WTC11 (cell line): ENCODE results near the gene TTN. TPM values are rescaled to one million over a fixed set of nuclear protein-coding genes. Genes with fewer than 3 reads are reported as not detected.

Experiments
- ATAC-seq: fragments of 200-7000 bp; cut with Tn5 transposase; 2 replicates; pipeline ENCODE4 v1.10.0; 2021; ENCODE audit warnings: mild to moderate bottlenecking, moderate library complexity
- CTCF ChIA-PET: fragments of 300-600 bp; sonication (Branson Sonifier 250); formaldehyde crosslinking; loops from one replicate; lab custom pipeline; 2021; ENCODE audit warnings: antibody characterized with exemption; lab: Charles Lee
- POLR2A ChIA-PET: fragments of 350-600 bp; sonication (Branson Sonifier 250); formaldehyde crosslinking; loops from one replicate; lab custom pipeline; 2021; ENCODE audit warnings: antibody characterized with exemption; lab: Charles Lee
- DNase-seq: peaks from one replicate; pipeline ENCODE4 v3.0.0; 2021; ENCODE audit warnings: low spot score
- H3K27ac Mint-ChIP-seq: 2 replicates; pipeline ENCODE4 v1.8.0; 2021; ENCODE audit warnings: mixed read lengths
- H3K27me3 Mint-ChIP-seq: 2 replicates; pipeline ENCODE4 v1.8.0; 2021; ENCODE audit warnings: low read depth, mild to moderate bottlenecking, moderate library complexity, mixed read lengths
- H3K36me3 Mint-ChIP-seq: 2 replicates; pipeline ENCODE4 v1.8.0; 2021; ENCODE audit warnings: mixed read lengths
- H3K4me1 Mint-ChIP-seq: 2 replicates; pipeline ENCODE4 v1.8.0; 2022; ENCODE audit warnings: mixed read lengths
- H3K4me3 Mint-ChIP-seq: 2 replicates; pipeline ENCODE4 v1.8.0; 2021; ENCODE audit warnings: mild to moderate bottlenecking, moderate library complexity, mixed read lengths
- H3K9me3 Mint-ChIP-seq: 2 replicates; pipeline ENCODE4 v1.8.0; 2021; ENCODE audit warnings: mixed read lengths
- CREB1 ChIP-seq: sonication (generic); formaldehyde crosslinking; IDR thresholded peaks from 2 replicates; pipeline ENCODE4 v1.8.0; 2023; ENCODE audit warnings: mild to moderate bottlenecking, missing genetic modification reagents
- ELF4 ChIP-seq: sonication (generic); formaldehyde crosslinking; IDR thresholded peaks from 2 replicates; pipeline ENCODE4 v1.8.1; 2022; ENCODE audit warnings: low read depth, mild to moderate bottlenecking, moderate library complexity, missing genetic modification reagents
- EMX1 ChIP-seq: fragments of 250-450 bp; sonication (Bioruptor Pico); IDR thresholded peaks from 2 replicates; pipeline ENCODE4 v1.8.0; 2021; ENCODE audit warnings: mild to moderate bottlenecking
- ETV6 ChIP-seq: sonication (generic); formaldehyde crosslinking; IDR thresholded peaks from 2 replicates; pipeline ENCODE4 v1.8.1; 2022; ENCODE audit warnings: mild to moderate bottlenecking, missing genetic modification reagents
- FOXJ3 ChIP-seq: sonication (generic); formaldehyde crosslinking; IDR thresholded peaks from 2 replicates; pipeline ENCODE4 v1.9.0; 2021; ENCODE audit warnings: missing genetic modification reagents, mild to moderate bottlenecking, borderline replicate concordance
- GABPB1 ChIP-seq: sonication (generic); formaldehyde crosslinking; IDR thresholded peaks from 2 replicates; pipeline ENCODE4 v1.8.1; 2023; ENCODE audit warnings: mild to moderate bottlenecking, missing genetic modification reagents
- GRHL2 ChIP-seq: fragments of 250-450 bp; sonication (Bioruptor Pico); IDR thresholded peaks from 2 replicates; pipeline ENCODE4 v1.8.0; 2022; ENCODE audit warnings: mild to moderate bottlenecking, moderate library complexity; ENCODE audit not compliant: insufficient replicate concordance, severe bottlenecking
- GTF2I ChIP-seq: fragments of 250-450 bp; sonication (Bioruptor Pico); conservative IDR thresholded peaks from 2 replicates; pipeline ENCODE4 v1.4.0; 2021; ENCODE audit warnings: mild to moderate bottlenecking
- JAZF1 ChIP-seq: fragments of 250-450 bp; sonication (Bioruptor Pico); IDR thresholded peaks from 2 replicates; pipeline ENCODE4 v1.9.0; 2021; ENCODE audit warnings: moderate library complexity, mild to moderate bottlenecking, inconsistent platforms
- NR3C1 ChIP-seq: sonication (generic); formaldehyde crosslinking; conservative IDR thresholded peaks from 2 replicates; pipeline ENCODE4 v1.8.1; 2023; ENCODE audit warnings: low read depth, mild to moderate bottlenecking, missing genetic modification reagents
- OVOL2 ChIP-seq: fragments of 250-450 bp; sonication (Bioruptor Pico); IDR thresholded peaks from 2 replicates; pipeline ENCODE4 v1.9.0; 2021; ENCODE audit warnings: mild to moderate bottlenecking, borderline replicate concordance
- PRRX2 ChIP-seq: fragments of 250-450 bp; sonication (Bioruptor Pico); IDR thresholded peaks from 2 replicates; pipeline ENCODE4 v1.8.0; 2021; ENCODE audit warnings: mild to moderate bottlenecking
- RELA ChIP-seq: sonication (generic); formaldehyde crosslinking; IDR thresholded peaks from 2 replicates; pipeline ENCODE4 v1.8.1; 2022; ENCODE audit warnings: missing genetic modification reagents, mild to moderate bottlenecking, borderline replicate concordance
- ZNF219 ChIP-seq: sonication (generic); formaldehyde crosslinking; IDR thresholded peaks from 2 replicates; pipeline ENCODE4 v1.8.0; 2023; ENCODE audit warnings: missing genetic modification reagents, mild to moderate bottlenecking, borderline replicate concordance
- ZNF317 ChIP-seq: sonication (generic); formaldehyde crosslinking; IDR thresholded peaks from 2 replicates; pipeline ENCODE4 v1.8.1; 2023; ENCODE audit warnings: low read depth, mild to moderate bottlenecking, moderate library complexity, missing genetic modification reagents, borderline replicate concordance
- total RNA-seq: library from RNA; stranded (reverse); gene quantifications from 3 replicates; pipeline ENCODE4 v1.2.3, GENCODE V29; 2021
- TF ChIP-seq, protein P1 (sequence below): fragments of 250-450 bp; sonication (Bioruptor Pico); IDR thresholded peaks from 2 replicates; pipeline ENCODE4 v1.9.0; 2021; ENCODE audit warnings: moderate library complexity, mild to moderate bottlenecking, inconsistent platforms, borderline replicate concordance
- TF ChIP-seq, protein P2 (sequence below): sonication (generic); formaldehyde crosslinking; IDR thresholded peaks from 2 replicates; pipeline ENCODE4 v1.8.0; 2023; ENCODE audit warnings: mild to moderate bottlenecking, missing genetic modification reagents
- TF ChIP-seq, protein P3 (sequence below): sonication (generic); formaldehyde crosslinking; IDR thresholded peaks from 2 replicates; pipeline ENCODE4 v1.8.1; 2022; ENCODE audit warnings: mild to moderate bottlenecking, moderate library complexity, missing genetic modification reagents
- TF ChIP-seq, protein P4 (sequence below): sonication (generic); formaldehyde crosslinking; IDR thresholded peaks from 2 replicates; pipeline ENCODE4 v1.8.1; 2023; ENCODE audit warnings: mild to moderate bottlenecking, missing genetic modification reagents
- TF ChIP-seq, protein P5 (sequence below): sonication (generic); formaldehyde crosslinking; IDR thresholded peaks from 2 replicates; pipeline ENCODE4 v1.8.0; 2022; ENCODE audit warnings: mild to moderate bottlenecking, missing genetic modification reagents

The TTN gene
- total RNA-seq, 1 experiment from 2014 or later, result 4.7 TPM

DNA sequence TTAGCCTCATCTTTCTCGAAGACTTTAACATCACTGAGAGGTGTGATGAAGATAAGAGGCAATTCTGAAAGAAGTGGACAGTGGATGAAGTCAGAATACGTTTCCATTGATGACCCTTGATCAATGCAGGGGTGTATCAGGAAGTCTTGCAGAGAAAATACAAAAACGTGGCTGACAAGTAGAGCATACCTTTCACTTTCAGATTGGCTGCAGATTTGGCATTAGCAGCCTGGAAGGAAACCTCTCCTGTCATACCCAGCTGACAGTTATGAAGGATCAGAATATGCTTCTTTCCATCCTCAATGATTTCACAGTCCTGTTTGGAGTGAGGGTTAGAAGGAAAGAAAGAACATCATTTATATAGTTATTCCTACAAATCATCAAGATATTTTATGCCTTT, 174.5 kb downstream of the TTN start (continued):
- TF ChIP-seq FOXJ3 (CRISPR knock-in tag) (no peak), CREB1 (CRISPR knock-in tag) (no peak), ZNF317 (no peak), ETV6 (no peak)

DNA sequence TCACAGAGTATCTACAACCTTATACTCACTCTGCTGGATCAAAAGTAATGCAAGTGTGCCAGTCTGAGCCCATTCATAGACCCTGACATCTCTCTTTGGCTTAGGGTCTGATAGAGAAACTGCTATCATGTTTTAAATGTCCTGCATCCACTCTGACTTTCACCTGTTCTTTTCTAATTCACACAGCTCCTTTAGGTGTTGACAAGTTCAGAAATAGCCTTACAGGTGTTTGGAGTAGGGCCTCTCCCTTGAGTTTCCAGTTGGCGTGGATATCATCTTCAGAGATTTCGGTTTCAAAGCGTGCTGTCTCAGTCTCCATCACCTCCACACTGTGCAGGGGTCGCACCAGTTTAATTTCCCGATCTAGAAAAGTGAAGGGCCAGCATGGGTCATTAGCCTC, 176.6 kb downstream of the TTN start:
- POLR2A ChIA-PET, result no interaction called here
- H3K9me3 Mint-ChIP-seq, result no peaks in the 10 kb centered on the region
- DNase-seq, result no peak

DNA sequence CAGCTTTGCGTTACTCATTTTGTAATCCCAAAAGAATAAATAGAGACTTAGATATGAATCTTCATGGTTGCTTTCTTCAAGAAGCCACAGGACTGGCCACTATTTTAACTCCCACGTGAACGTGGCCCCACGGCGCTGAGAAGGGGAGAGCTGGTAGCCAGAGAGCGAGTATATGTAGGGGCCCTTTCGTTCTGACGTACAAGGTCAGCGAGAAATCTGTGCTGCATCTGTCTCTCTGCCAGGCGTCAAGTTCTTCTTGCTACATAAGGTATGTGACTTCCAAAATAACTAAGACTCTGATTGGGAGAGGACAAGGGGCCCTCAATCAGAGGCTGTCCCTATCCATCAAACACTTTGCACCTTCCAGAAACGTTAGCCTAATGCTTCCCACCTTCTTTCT, 177.8 kb downstream of the TTN start:
- TF ChIP-seq, protein P1, sequence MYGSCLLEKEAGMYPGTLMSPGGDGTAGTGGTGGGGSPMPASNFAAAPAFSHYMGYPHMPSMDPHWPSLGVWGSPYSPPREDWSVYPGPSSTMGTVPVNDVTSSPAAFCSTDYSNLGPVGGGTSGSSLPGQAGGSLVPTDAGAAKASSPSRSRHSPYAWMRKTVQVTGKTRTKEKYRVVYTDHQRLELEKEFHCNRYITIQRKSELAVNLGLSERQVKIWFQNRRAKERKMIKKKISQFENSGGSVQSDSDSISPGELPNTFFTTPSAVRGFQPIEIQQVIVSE, result no peak
- no peak for TF ChIP-seq EMX1 (CRISPR knock-in tag)
- TF ChIP-seq, all 79 proteins: peak for 0
- Mint-ChIP-seq H3K36me3 (no peaks in the 10 kb centered on the region), H3K27me3 (no peaks in the 10 kb centered on the region), H3K27ac (no peak overlapping the region), H3K4me1 (peaks cover 3% of the 10 kb centered on the region; the same call in 1 of the 2 replicates), H3K4me3 (no peak overlapping the region), H3K9me3 (no peaks in the 10 kb centered on the region)
- ChIA-PET CTCF (interaction anchor here (2.0 kb wide), 1 partner anchor 71 kb away, joined by 7 read pairs; no protein-coding TSS in a partner anchor), POLR2A (no interaction called here)
- no peak for DNase-seq
- no peak for ATAC-seq

More for the DNA sequence above, 176.6 kb downstream of the TTN start:
- Mint-ChIP-seq H3K27ac (no peak overlapping the region), H3K27me3 (no peaks in the 10 kb centered on the region), H3K36me3 (no peaks in the 10 kb centered on the region), H3K4me1 (peaks cover 3% of the 10 kb centered on the region; the same call in 1 of the 2 replicates), H3K4me3 (no peak overlapping the region)
- CTCF ChIA-PET, result interaction anchor here (2.0 kb wide), 1 partner anchor 70 kb away, joined by 7 read pairs; no protein-coding TSS in a partner anchor
- ATAC-seq, result no peak
- TF ChIP-seq PRRX2 (CRISPR knock-in tag) (no peak), ZNF317 (no peak), ELF4 (CRISPR knock-in tag) (no peak), OVOL2 (CRISPR knock-in tag) (no peak), GRHL2 (CRISPR knock-in tag) (no peak), ZNF219 (CRISPR knock-in tag) (no peak), NR3C1 (CRISPR knock-in tag) (no peak), RELA (CRISPR knock-in tag) (no peak), CREB1 (CRISPR knock-in tag) (no peak), JAZF1 (CRISPR knock-in tag) (no peak)
- TF ChIP-seq, protein P2, sequence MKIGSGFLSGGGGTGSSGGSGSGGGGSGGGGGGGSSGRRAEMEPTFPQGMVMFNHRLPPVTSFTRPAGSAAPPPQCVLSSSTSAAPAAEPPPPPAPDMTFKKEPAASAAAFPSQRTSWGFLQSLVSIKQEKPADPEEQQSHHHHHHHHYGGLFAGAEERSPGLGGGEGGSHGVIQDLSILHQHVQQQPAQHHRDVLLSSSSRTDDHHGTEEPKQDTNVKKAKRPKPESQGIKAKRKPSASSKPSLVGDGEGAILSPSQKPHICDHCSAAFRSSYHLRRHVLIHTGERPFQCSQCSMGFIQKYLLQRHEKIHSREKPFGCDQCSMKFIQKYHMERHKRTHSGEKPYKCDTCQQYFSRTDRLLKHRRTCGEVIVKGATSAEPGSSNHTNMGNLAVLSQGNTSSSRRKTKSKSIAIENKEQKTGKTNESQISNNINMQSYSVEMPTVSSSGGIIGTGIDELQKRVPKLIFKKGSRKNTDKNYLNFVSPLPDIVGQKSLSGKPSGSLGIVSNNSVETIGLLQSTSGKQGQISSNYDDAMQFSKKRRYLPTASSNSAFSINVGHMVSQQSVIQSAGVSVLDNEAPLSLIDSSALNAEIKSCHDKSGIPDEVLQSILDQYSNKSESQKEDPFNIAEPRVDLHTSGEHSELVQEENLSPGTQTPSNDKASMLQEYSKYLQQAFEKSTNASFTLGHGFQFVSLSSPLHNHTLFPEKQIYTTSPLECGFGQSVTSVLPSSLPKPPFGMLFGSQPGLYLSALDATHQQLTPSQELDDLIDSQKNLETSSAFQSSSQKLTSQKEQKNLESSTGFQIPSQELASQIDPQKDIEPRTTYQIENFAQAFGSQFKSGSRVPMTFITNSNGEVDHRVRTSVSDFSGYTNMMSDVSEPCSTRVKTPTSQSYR (CRISPR knock-in tag), result no peak

DNA sequence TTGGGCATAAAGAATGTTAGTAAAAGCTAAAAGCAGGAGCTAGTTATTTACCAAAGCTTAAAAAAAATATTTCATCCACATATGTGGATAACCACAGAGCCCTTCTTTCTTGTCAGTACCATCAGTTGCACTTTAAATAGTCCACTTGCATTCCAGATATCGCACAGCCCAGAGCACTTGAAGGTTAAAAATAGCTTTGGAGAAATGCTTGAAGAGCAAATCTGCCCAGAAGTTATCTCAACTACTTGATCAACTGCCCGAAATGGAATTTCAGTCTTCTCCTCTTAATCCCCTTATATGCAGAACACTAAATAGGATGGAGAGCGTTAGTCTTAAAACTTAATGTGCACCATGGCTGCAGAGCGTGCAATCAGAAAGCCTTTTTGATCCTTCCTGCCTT, 178.6 kb downstream of the TTN start:
- no peaks in the 10 kb centered on the region for H3K9me3 Mint-ChIP-seq
- DNase-seq (no peak), ATAC-seq (no peak)
- no peaks in the 10 kb centered on the region for H3K27me3 Mint-ChIP-seq
- H3K4me1 Mint-ChIP-seq, result peaks cover 9% of the 10 kb centered on the region
- no peaks in the 10 kb centered on the region for H3K36me3 Mint-ChIP-seq
- CTCF ChIA-PET, result no interaction called here
- TF ChIP-seq, protein P3, sequence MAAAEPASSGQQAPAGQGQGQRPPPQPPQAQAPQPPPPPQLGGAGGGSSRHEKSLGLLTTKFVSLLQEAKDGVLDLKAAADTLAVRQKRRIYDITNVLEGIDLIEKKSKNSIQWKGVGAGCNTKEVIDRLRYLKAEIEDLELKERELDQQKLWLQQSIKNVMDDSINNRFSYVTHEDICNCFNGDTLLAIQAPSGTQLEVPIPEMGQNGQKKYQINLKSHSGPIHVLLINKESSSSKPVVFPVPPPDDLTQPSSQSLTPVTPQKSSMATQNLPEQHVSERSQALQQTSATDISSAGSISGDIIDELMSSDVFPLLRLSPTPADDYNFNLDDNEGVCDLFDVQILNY (CRISPR knock-in tag), result no peak
- TF ChIP-seq, protein P4, sequence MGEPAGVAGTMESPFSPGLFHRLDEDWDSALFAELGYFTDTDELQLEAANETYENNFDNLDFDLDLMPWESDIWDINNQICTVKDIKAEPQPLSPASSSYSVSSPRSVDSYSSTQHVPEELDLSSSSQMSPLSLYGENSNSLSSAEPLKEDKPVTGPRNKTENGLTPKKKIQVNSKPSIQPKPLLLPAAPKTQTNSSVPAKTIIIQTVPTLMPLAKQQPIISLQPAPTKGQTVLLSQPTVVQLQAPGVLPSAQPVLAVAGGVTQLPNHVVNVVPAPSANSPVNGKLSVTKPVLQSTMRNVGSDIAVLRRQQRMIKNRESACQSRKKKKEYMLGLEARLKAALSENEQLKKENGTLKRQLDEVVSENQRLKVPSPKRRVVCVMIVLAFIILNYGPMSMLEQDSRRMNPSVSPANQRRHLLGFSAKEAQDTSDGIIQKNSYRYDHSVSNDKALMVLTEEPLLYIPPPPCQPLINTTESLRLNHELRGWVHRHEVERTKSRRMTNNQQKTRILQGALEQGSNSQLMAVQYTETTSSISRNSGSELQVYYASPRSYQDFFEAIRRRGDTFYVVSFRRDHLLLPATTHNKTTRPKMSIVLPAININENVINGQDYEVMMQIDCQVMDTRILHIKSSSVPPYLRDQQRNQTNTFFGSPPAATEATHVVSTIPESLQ (CRISPR knock-in tag), result no peak
- TF ChIP-seq GTF2I (CRISPR knock-in tag), result no peak
- TF ChIP-seq GRHL2 (CRISPR knock-in tag), result no peak
- no peak for TF ChIP-seq FOXJ3 (CRISPR knock-in tag)
- TF ChIP-seq, protein P5, sequence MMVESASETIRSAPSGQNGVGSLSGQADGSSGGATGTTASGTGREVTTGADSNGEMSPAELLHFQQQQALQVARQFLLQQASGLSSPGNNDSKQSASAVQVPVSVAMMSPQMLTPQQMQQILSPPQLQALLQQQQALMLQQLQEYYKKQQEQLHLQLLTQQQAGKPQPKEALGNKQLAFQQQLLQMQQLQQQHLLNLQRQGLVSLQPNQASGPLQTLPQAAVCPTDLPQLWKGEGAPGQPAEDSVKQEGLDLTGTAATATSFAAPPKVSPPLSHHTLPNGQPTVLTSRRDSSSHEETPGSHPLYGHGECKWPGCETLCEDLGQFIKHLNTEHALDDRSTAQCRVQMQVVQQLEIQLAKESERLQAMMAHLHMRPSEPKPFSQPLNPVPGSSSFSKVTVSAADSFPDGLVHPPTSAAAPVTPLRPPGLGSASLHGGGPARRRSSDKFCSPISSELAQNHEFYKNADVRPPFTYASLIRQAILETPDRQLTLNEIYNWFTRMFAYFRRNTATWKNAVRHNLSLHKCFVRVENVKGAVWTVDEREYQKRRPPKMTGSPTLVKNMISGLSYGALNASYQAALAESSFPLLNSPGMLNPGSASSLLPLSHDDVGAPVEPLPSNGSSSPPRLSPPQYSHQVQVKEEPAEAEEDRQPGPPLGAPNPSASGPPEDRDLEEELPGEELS (CRISPR knock-in tag), result no peak
- TF ChIP-seq GABPB1, result no peak
- TF ChIP-seq, all 79 proteins: peak for 0
- Mint-ChIP-seq H3K27ac (0 out of 2 replicates have a peak overlapping the region, but pooled peaks have one; percentile 55), H3K4me3 (no peak overlapping the region)
- POLR2A ChIA-PET, result no interaction called here
